Measurements from ENCODE around the gene PDPN.

Gene PDPN

DNA sequence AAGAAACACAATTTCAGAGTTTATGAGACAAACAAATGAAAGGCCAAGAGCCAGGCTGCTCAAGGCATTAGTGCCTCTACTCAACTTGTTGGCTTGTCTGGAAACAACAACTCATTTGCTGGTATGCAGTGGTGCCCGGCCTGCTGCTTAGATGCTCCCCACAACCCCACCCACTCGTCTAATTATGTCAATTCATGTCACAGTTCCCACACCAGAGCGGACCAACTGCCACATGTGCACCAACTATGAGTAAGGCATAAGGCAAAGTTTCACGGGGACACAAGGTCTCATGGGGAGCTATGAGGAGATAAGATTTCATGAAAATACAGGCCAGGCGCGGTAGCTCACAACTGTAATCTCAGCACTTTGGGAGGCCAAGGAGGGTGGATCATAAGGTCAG is 35.4 kb upstream of the PDPN start:
- DNase-seq, result no peak
- Histone ChIP-seq H3K36me3 (no peaks in the 10 kb centered on the region), H3K9me3 (no peaks in the 10 kb centered on the region), H3K27ac (no peak overlapping the region), H3K4me1 (peaks cover 0 to 7% (median 3%) of the 10 kb centered on the region in 4 donors), H3K27me3 (peaks cover 0 to 10% of the 10 kb centered on the region in 2 donors), H3K4me3 (no peak overlapping the region)
- intact Hi-C loops (cut with DNase I; ENCODE audit: low total_unique reads), result no loop called here
- TF ChIP-seq, protein P1, sequence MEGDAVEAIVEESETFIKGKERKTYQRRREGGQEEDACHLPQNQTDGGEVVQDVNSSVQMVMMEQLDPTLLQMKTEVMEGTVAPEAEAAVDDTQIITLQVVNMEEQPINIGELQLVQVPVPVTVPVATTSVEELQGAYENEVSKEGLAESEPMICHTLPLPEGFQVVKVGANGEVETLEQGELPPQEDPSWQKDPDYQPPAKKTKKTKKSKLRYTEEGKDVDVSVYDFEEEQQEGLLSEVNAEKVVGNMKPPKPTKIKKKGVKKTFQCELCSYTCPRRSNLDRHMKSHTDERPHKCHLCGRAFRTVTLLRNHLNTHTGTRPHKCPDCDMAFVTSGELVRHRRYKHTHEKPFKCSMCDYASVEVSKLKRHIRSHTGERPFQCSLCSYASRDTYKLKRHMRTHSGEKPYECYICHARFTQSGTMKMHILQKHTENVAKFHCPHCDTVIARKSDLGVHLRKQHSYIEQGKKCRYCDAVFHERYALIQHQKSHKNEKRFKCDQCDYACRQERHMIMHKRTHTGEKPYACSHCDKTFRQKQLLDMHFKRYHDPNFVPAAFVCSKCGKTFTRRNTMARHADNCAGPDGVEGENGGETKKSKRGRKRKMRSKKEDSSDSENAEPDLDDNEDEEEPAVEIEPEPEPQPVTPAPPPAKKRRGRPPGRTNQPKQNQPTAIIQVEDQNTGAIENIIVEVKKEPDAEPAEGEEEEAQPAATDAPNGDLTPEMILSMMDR (IDR thresholded peaks at IDR 0.05), result no peak

DNA sequence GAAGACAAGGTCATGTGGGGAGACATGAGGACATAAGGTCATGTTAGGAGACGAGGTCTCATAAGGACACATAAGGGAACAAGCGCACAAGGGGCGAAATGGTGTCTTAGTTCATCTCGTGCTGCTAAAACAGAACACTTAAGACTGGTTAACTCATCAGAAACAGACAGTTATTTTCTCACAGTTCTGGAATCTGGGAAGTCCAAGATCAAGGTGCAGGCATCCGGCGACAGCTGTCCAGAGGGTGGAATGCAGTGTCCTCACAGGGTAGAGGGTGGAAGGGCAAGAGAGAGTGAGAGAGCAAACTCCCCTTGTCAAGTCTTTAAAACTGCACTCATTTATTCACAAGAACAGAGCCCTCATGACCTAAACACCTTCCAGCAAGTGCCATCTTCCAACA is 34.6 kb upstream of the PDPN start:
- Histone ChIP-seq H3K4me3 (no peak overlapping the region), H3K27me3 (peaks cover 0 to 10% of the 10 kb centered on the region in 2 donors), H3K4me1 (peaks cover 0 to 2% (median 0%) of the 10 kb centered on the region in 4 donors), H3K27ac (no peak overlapping the region), H3K36me3 (no peaks in the 10 kb centered on the region), H3K9me3 (no peaks in the 10 kb centered on the region)
- TF ChIP-seq, protein P1 (IDR thresholded peaks at IDR 0.05), result no peak
- intact Hi-C loops (cut with DNase I; ENCODE audit: low total_unique reads), result no loop called here
- no peak for DNase-seq

DNA sequence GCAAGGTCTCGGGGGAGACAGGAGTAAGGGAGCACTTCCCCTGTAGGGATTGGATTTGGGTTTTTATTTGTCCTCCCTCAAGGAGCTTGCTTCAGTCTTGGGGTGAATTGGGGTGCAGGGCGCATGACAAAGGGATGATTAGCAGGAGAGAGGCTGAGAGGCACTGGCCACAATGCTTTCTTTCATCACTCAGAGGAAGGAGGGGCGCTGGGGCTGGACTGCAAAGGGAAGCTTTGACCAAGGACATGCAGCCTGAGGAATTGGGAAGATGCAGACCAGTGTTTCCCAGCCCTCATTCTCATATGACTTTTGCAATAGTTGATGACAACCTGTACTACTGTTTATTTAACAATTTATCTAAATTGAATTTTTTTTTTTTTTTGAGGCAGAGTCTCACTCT is 34.1 kb upstream of the PDPN start:
- intact Hi-C loops (cut with DNase I; ENCODE audit: low total_unique reads), result no loop called here
- DNase-seq, result no peak
- no peak overlapping the region for H3K27ac ChIP-seq

DNA sequence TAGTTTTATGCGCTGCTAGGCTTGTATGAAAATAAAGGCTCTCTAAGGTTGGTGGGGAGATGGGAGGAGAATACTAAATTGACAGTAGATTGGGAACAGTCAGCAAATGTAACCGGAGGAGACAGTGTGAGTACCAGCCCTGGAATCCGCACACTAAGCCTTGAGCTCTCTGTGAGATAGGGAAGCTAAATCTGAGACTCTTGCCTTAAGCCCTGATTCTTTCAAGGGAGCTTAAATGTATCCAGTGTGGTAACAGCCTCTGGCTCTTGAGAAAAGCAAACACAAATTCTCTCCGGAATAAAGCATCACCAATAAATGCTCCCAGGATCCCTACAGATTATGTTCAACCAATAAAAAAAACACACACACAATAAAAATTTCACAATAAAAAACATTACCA is 33.0 kb upstream of the PDPN start:
- TF ChIP-seq, protein P1 (IDR thresholded peaks at IDR 0.05), result no peak
- no peaks in the 10 kb centered on the region for H3K36me3 ChIP-seq
- no peaks in the 10 kb centered on the region for H3K9me3 ChIP-seq
- intact Hi-C loops (cut with DNase I; ENCODE audit: low total_unique reads), result no loop called here
- H3K4me3 ChIP-seq, result no peak overlapping the region
- H3K27me3 ChIP-seq, result peaks cover 0 to 10% of the 10 kb centered on the region in 2 donors
- H3K27ac ChIP-seq, result no peak overlapping the region
- no peaks in the 10 kb centered on the region for H3K4me1 ChIP-seq
- DNase-seq, result no peak

More for the DNA sequence above, 34.1 kb upstream of the PDPN start:
- Histone ChIP-seq H3K27me3 (peaks cover 0 to 10% of the 10 kb centered on the region in 2 donors), H3K9me3 (no peaks in the 10 kb centered on the region), H3K4me1 (no peaks in the 10 kb centered on the region), H3K4me3 (no peak overlapping the region), H3K36me3 (no peaks in the 10 kb centered on the region)
- TF ChIP-seq, protein P1 (IDR thresholded peaks at IDR 0.05), result no peak

DNA sequence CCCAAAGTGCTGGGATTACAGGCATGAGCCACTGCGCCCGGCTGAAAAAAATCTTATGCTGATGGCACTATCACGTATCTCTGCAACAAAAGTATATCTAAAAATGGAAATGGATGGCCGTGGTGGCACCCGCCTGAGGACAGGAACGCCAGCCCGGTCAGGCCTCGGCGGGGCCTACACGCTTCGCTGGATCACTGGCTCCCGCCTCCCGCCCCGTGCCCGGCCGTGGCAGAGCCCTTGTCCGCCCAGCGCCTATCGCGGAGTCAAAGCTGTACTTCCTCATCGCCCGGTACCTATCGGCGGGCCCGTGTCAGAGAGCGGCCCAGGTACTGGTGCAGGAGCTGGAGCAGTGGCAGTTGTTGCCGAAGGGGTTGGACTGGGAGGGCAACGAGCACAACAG is 28.8 kb upstream of the PDPN start:
- Histone ChIP-seq H3K9me3 (no peaks in the 10 kb centered on the region), H3K4me1 (no peaks in the 10 kb centered on the region), H3K27ac (no peak overlapping the region), H3K4me3 (no peak overlapping the region), H3K27me3 (no peaks in the 10 kb centered on the region), H3K36me3 (no peaks in the 10 kb centered on the region)
- DNase-seq, result no peak
- intact Hi-C loops (cut with DNase I; ENCODE audit: low total_unique reads), result no loop called here
- TF ChIP-seq, protein P1 (IDR thresholded peaks at IDR 0.05), result no peak

DNA sequence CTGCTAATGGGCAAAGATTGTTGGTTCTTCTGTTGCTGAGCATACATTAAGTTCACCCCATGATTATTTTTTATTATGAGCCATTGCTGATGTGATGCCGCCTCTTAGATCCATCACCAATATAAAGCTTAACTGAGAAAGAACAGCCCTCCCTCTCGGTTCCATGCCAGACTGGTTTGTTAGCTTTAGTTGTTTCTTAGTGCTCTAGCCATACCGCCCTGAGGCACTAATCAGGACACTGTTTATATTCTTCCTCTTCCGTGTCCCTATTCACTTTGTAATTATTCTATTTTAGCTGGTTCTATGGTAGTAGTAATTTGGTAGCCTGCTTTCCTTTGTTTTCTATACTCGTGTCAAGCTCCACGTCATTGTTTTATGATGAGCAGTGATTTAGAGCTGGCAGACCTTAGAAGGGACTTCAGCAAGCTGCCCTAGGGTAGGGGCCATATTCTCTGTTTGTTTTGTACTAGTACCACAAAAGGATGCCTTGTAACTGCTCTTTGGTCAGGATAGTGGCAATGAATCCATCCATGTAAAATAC is 27.3 kb upstream of the PDPN start:
- Histone ChIP-seq H3K27ac (no peak overlapping the region), H3K27me3 (no peaks in the 10 kb centered on the region), H3K9me3 (no peaks in the 10 kb centered on the region), H3K4me1 (no peaks in the 10 kb centered on the region), H3K4me3 (no peak overlapping the region), H3K36me3 (no peaks in the 10 kb centered on the region)
- intact Hi-C loops (cut with DNase I; ENCODE audit: low total_unique reads), result no loop called here
- TF ChIP-seq, protein P1 (IDR thresholded peaks at IDR 0.05), result no peak
- DNase-seq, result no peak

Data from tibial artery (tissue), 4 donors.